DMS53 treated with DMSO at 0.1 percent for 48 hours (cell line): ENCODE measurements around the gene TANC1.

Experiments used
- DNase-seq: peaks from one replicate; lab custom pipeline; 2025; ENCODE audit not compliant: unreplicated experiment; lab: John Stamatoyannopoulos, UW

The TANC1 gene

GRCh38 chr2:159153951-159154350 lies 185.5 kb downstream of the TANC1 start:
- no peak for DNase-seq

- DNase-seq, result no peak
Observed at GRCh38 chr2:159154366-159154765, 185.9 kb downstream of the TANC1 start.

DNA sequence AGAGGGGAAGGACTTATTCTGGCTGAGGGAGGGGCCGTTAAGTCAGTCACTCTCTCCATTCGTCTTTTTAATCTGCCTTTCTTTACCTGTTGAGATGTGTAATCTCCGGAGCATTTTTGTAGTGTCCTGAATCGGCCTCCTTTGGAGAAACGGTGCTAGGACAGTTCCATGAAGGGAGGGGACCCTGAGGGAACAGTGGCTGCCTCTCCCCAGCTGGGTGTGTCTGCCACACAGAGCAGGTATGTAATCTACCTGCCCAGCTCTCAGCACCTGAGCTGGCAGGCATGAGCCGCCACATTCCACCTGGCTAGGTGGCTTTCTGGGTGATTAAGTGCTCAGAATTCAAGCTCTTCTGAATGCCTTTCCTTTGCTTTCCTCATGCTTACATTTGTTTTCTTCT lies 186.9 kb downstream of the TANC1 start:
- DNase-seq, result no peak

DNA sequence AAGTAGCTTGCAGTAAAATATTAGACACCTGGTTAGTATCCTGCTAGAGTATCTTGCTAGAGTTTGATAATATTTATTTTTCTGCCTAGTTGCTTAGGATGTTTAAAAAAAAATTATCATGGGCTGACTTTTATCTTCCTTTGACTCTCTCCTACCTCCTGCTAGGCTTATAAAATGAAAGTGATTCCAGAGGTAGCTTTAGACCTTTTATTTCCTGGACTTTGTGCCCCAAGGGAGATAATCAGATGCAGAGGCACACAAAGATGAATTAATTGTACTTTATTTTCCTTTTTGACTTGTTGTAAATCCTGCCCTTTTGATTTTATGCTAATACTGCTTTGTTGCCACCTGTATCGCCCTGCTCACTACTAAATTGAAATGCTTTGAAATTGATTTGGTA lies 187.4 kb downstream of the TANC1 start:
- DNase-seq, result no peak

DNA sequence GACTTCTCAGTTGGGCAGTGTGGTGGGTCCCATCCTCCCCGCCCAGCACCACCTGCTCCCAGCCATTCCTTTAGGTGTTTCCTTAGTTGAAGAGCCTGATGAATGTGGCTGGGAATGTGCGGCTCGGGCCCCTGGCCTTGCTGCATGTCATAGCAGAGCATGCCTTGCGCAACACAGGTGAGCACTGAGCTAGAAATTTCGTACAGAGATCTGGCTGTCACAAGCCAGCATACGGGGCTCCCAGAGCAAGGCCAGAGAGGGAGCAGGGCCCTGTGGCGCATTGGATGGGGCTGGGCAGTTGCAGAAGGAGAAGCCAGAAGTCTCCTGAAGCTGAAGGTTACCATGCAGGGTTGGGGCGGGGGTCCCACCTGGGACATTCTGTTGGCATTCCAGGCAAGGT lies 188.4 kb downstream of the TANC1 start:
- no peak for DNase-seq

- no peak for DNase-seq
Observed at GRCh38 chr2:159157361-159158209, 189.1 kb downstream of the TANC1 start.

DNA sequence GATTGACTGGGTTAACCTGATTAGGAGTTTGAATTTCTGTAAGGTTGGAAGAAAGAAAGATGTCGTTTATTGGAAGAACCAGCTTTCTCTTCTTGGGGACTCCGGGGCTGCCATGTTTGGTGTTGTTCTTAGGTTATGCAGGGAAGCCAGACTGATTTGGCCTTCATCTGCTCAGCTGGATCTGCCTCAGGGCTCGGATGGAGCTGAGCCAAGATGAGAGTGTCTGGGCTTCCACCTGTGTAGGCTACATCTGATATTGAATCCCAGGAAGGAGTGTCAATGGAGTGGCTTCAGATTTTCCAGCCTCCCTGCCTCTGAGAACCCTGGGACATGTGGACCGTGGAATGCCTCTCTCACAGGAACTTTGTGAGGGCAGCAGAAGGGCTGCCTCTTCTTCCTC lies 192.0 kb downstream of the TANC1 start:
- no peak for DNase-seq

- no peak for DNase-seq
Observed at GRCh38 chr2:159160954-159161353, 192.5 kb downstream of the TANC1 start.

DNA sequence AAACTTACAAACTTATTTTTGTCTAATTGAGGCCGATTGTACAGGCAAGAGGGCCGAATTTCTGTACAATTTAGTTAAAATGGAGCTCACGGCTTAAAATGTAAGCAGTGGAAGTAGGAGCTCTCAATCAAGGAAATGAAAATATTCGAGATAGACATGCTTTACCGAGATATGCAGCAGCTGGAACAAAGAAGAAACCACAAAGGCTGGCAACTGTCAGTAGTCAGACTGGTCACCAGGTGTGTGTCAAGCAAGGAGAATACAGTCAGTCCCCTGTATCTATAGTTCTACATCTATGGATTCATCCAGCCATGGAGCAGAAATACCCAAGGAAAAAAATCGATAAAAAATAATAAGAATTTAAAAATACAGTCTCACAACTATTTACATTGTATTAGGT lies 195.5 kb downstream of the TANC1 start:
- DNase-seq, result no peak

DNA sequence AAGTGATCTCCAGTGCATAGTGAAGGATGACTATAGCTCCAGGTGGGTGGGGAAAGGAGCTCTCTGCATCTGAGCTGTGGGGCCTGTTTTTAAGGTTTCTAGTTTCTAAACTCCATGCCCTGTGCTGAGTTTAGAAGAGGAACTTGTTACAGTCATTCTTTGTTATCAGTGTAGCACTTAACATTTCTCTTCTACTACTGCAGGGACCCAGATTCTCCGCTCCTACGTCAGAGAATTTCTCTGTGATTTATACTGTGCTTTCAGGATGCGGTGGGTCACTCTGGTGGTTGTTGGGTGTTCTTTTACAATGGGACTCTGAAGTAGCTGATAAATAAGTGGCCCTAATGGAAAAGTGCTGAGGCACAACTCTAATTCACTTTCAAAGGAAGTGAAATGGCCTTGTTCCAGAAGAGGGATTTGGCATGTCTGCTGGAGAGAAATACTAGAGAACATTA lies 196.0 kb downstream of the TANC1 start:
- no peak for DNase-seq

DNA sequence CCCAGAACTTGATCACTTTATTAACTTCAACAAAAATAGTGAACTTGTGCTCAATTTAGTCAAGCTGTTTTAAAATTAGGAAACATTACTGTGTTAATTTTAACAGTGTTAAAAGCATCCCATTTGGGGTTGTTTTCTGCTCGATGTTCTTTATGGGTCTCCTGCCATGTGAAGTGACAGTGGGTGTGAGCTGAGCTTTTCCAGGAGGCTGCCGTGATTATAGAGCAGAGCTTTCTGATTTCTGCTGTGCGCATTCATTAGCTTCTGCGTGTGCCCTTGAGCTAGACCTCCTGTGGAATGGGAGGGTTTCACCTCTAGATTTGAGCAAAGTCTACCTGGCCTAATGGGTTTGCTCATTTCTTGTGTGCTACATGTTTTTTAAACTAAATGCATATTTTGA lies 196.6 kb downstream of the TANC1 start:
- DNase-seq, result no peak

DNA sequence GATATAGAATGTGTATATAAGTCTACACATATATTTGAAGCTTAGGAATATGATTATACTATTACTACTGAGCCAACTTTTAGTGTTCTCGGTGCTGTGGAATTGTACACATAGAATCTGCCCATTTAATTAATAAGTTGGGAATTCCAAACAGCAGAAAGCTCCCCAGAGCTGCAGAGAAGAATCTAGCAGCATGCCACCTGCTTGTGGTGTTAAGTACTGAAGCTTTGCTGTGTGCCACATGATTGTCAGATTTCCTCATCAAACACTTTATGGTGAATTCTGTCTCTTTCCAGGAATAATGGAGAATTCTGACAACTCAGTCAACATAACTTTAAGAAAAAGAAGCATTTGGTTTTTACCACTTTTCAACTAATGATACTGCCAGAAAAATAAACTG lies 200.3 kb downstream of the TANC1 start:
- DNase-seq, result no peak

GRCh38 chr2:159169187-159169586 lies 200.7 kb downstream of the TANC1 start:
- no peak for DNase-seq

- DNase-seq, result no peak
Observed at GRCh38 chr2:159172403-159172802, 204.0 kb downstream of the TANC1 start.

DNA sequence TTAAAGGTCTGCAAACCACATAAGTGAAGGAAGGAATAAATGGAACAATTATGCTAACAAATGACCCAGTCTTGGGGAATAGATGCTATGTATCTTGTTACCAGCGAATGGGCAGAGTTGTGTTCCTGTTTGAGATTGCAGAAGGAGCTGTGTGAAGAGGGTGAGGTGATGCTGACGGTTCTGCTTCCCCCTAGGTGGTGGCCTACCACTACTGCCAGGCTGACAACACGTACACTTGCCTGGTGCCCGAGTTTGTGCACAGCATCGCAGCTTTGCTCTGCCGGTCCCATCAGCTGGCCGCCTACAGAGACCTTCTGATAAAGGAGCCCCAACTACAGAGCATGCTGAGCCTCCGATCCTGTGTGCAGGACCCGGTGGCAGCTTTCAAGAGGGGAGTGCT lies 206.3 kb downstream of the TANC1 start:
- DNase-seq, result no peak

GRCh38 chr2:159175182-159175581 lies 206.7 kb downstream of the TANC1 start:
- no peak for DNase-seq

DNA sequence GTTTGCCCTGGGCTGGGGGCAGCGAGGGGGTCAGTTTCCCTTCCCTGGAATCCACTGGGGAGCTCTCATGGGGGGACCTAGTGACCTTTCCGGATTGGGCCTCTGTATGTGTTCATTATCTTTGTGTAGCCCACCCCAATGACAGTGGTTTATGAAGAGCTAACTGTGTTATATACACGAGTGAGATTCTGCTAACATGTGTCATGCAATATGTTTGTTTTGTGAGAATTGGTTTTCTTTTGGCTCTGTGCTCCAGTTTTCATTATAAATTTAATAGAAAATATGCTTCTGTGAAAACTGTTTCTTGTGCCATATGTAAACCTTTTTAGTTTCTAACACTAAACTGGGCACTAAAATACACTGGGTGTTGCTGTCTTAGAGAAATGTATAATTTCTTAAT lies 207.5 kb downstream of the TANC1 start:
- DNase-seq, result no peak

GRCh38 chr2:159176555-159176954 lies 208.1 kb downstream of the TANC1 start:
- no peak for DNase-seq

DNA sequence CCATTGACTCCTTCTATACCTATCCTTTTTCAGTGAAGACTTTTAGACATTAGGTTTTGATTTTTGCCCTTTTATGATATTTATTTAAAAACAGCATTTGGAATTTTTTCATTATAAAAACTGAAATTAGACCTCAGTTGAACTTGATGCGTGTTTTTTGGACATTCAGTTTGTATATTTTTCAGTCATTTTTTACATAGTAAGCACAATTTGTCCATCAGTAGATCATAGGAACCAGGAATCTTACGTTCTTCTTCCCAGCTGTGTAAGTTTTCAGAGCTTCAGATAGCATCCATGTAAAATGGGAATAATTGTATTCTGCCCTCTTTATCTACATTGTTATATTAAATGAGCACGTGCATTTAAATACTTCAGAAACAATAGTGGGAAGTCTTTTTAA lies 208.9 kb downstream of the TANC1 start:
- no peak for DNase-seq

DNA sequence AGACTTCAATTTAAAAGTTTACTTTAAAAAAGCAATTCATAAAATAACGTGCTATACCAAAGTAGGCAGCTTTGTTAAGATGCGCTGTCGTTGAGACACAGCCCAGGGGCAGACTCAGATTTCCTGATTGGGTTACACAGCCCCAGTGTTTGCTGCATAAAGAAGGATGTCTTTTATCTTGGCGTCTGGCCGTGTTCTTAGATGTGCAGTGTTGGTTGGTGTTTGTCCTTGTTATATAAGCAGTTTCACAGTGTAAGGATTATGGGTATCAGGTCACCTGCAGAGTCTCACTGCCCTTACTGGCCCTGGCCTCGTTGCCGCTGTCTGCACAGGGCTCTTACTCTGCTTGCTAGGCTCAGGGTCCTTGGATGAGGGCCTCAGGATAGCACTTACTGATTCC lies 209.5 kb downstream of the TANC1 start:
- DNase-seq, result no peak

DNA sequence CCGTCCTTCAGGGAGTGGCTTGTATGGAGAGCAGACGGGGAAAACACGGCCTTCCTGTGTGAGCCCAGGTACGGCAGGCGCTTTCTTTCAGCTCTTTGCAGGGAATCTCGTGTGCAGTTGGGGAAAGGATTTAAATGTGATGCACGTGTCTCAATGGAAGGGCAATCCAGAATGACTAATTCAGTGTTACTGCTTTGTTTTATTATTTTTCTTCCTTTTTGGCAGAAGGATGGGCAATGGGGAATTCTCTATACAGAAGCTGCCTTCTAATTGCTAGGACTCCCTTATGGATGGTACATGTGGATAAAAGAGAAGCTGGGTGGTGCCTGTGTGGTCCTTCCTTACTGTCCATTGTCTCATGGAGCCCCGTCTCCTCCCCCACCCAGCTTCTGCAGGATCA lies 210.7 kb downstream of the TANC1 start:
- DNase-seq, result no peak

GRCh38 chr2:159179696-159180095 lies 211.3 kb downstream of the TANC1 start:
- no peak for DNase-seq

DNA sequence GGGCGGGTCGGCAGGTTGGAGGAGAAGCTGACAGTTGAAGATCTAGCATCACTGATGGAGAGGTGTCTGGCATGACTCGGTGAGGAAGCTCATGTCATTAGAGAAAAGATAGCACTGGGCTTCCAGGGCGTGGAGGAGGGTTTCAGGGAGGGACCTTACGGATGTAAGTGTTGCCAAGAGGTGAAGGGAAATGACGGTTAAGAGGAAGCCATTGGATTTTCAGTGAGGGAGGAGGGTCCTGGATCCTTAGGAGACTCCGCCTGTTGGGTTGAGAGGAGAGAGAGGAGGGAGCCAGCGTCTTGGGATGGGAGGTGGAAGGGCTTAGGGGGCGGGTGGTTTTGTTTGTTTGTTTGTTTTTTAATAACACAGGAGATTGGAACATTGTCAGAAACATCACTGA lies 214.9 kb downstream of the TANC1 start:
- no peak for DNase-seq
